Gastroesophageal sphincter (tissue), 3 donors: ENCODE data around the gene MEIS2.

ENCODE experiments used
- EP300 ChIP-seq: sonication (generic); formaldehyde crosslinking; IDR thresholded peaks from one replicate; pipeline ENCODE4 v1.6.1; 2017; ENCODE audit warnings: antibody characterized with exemption, mild to moderate bottlenecking
- TF ChIP-seq, protein P1 (sequence below), 4 experiments: fragments of 200-600 bp in 2 of 4; fragments of 450-650 bp in 2 of 4; sonication (generic) in 1 of 4; IDR thresholded peaks; one replicate each; pipeline ENCODE4 v1.5.1; 2017 to 2019; ENCODE audit warnings: antibody characterized with exemption in 4 of 4, mild to moderate bottlenecking in 2 of 4, moderate library complexity in 2 of 4

DNA sequence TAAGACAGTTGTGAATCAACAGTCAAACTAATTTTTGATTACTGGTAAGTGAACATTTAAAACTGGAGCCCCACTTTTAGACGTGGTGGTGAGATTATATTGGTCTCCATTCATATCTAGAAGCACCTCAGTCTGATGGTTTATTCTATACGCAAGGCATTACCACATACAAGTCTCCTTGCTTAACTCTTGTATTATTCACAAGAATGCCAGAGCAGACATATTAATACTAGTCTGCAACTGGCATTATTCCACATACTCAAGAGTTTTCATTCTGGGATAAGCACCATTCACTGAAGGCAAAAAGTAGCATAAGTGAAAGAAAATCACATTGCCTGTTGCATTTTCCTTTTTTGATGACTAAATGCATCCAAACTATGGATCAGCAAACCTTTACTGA, 36.9 kb upstream of the MEIS2 start:
- TF ChIP-seq, protein P1, sequence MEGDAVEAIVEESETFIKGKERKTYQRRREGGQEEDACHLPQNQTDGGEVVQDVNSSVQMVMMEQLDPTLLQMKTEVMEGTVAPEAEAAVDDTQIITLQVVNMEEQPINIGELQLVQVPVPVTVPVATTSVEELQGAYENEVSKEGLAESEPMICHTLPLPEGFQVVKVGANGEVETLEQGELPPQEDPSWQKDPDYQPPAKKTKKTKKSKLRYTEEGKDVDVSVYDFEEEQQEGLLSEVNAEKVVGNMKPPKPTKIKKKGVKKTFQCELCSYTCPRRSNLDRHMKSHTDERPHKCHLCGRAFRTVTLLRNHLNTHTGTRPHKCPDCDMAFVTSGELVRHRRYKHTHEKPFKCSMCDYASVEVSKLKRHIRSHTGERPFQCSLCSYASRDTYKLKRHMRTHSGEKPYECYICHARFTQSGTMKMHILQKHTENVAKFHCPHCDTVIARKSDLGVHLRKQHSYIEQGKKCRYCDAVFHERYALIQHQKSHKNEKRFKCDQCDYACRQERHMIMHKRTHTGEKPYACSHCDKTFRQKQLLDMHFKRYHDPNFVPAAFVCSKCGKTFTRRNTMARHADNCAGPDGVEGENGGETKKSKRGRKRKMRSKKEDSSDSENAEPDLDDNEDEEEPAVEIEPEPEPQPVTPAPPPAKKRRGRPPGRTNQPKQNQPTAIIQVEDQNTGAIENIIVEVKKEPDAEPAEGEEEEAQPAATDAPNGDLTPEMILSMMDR (IDR thresholded peaks at IDR 0.05), result no peak
- no peak for TF ChIP-seq EP300
